CD4-positive, CD25-positive, alpha-beta regulatory T cell (primary cell): ENCODE results near the gene CDK18. TPM values are rescaled to one million over a fixed set of nuclear protein-coding genes. Genes with fewer than 3 reads are reported as not detected.

ENCODE experiments used
- ATAC-seq, 2 donors: fragments of 150-1000 bp; cut with Tn5 transposase; one replicate each; pipeline ENCODE4 v1.10.0; 2021; ENCODE audit warnings: low read depth in 2 of 2, moderate number of reproducible peaks in 2 of 2, moderate library complexity in 1 of 2
- DNase-seq, 3 donors: peaks; one replicate each; pipeline versions ENCODE4 v3.0.0 to v3.0.0-alpha.2; 2012 to 2022; ENCODE audit warnings: mixed read lengths in 1 of 3
- H3K27ac ChIP-seq: one replicate; pipeline ENCODE4 v1.7.0; 2013; ENCODE audit warnings: mild to moderate bottlenecking, low read length; ENCODE audit not compliant: insufficient read depth, poor library complexity, severe bottlenecking
- H3K27me3 ChIP-seq: one replicate; pipeline ENCODE4 v1.7.0; 2013; ENCODE audit warnings: low read length; ENCODE audit not compliant: control insufficient read depth, insufficient read depth
- H3K36me3 ChIP-seq: one replicate; pipeline ENCODE4 v1.7.0; 2013; ENCODE audit warnings: mild to moderate bottlenecking, low read length, moderate library complexity; ENCODE audit not compliant: control insufficient read depth, insufficient read depth
- H3K4me1 ChIP-seq: 2 replicates; pipeline ENCODE4 v1.7.0; 2013; ENCODE audit warnings: mild to moderate bottlenecking, low read length; ENCODE audit not compliant: insufficient read depth, control insufficient read depth, poor library complexity, severe bottlenecking
- H3K4me3 ChIP-seq: one replicate; pipeline ENCODE4 v1.7.0; 2013; ENCODE audit warnings: low read depth, mild to moderate bottlenecking, low read length, moderate library complexity
- H3K9me3 ChIP-seq, 2 experiments: 1 replicate in 1 of 2; 2 replicates in 1 of 2; pipeline ENCODE4 v1.7.0; 2013; ENCODE audit warnings: low read length in 2 of 2, mild to moderate bottlenecking in 1 of 2, moderate library complexity in 1 of 2; ENCODE audit not compliant: control insufficient read depth in 2 of 2
- H3K27ac Mint-ChIP-seq, 3 donors: one replicate each; pipeline ENCODE4 v1.8.0; 2020 to 2022; ENCODE audit warnings: mild to moderate bottlenecking in 3 of 3, mixed read lengths in 3 of 3, moderate library complexity in 2 of 3
- H3K27me3 Mint-ChIP-seq: one replicate; pipeline ENCODE4 v1.8.0; 2022; ENCODE audit warnings: mild to moderate bottlenecking, mixed read lengths
- H3K36me3 Mint-ChIP-seq: one replicate; pipeline ENCODE4 v1.8.0; 2020; ENCODE audit warnings: mixed read lengths
- H3K4me1 Mint-ChIP-seq, 4 donors: one replicate each; pipeline ENCODE4 v1.8.0; 2020 to 2022; ENCODE audit warnings: mixed read lengths in 4 of 4, mild to moderate bottlenecking in 1 of 4
- H3K4me3 Mint-ChIP-seq, 4 donors: one replicate each; pipeline ENCODE4 v1.8.0; 2020 to 2022; ENCODE audit warnings: mild to moderate bottlenecking in 4 of 4, mixed read lengths in 4 of 4, moderate library complexity in 3 of 4
- H3K9me3 Mint-ChIP-seq, 7 donors: one replicate each; pipeline ENCODE4 v1.8.0; 2020 to 2022; ENCODE audit warnings: mixed read lengths in 7 of 7, mild to moderate bottlenecking in 3 of 7, moderate library complexity in 2 of 7
- polyA plus RNA-seq, 4 donors: library from polyadenylated mRNA; unstranded; fragments of 300-500 nt; fragmentation: Illumina TruSeq; gene quantifications; one replicate each; pipeline ENCODE4 v1.2.3, GENCODE V29; 2021
- total RNA-seq: library from RNA; stranded (reverse); gene quantifications from one replicate; pipeline ENCODE4 v1.2.3, GENCODE V29; 2022

CDK18 gene
- total and polyA plus RNA-seq, 5 donors from 2014 or later = 0.49 TPM; not detected in 4

- peaks cover 56% of the 10 kb centered on the region for H3K27me3 Mint-ChIP-seq
- ATAC-seq = no peak
- H3K4me3 ChIP-seq = no peak overlapping the region
- no peaks in the 10 kb centered on the region for H3K9me3 Mint-ChIP-seq
- no peaks in the 10 kb centered on the region for H3K36me3 ChIP-seq
- peaks cover 10% of the 10 kb centered on the region for H3K4me1 ChIP-seq
- H3K27me3 ChIP-seq = no peaks in the 10 kb centered on the region
- no peak overlapping the region for H3K4me3 Mint-ChIP-seq
- H3K9me3 ChIP-seq = no peaks in the 10 kb centered on the region
- H3K27ac ChIP-seq = no peak overlapping the region
- H3K4me1 Mint-ChIP-seq = peaks cover 0 to 17% (median 5%) of the 10 kb centered on the region in 4 donors
- H3K36me3 Mint-ChIP-seq = no peaks in the 10 kb centered on the region
- no peak for DNase-seq
- peak overlapping the region in 1 of 3 donors; percentile 70 for H3K27ac Mint-ChIP-seq
Observed at GRCh38 chr1:205508227-205508714, 3.8 kb downstream of the CDK18 start.

GRCh38 chr1:205510308-205510950, 6.0 kb downstream of the CDK18 start:
- Mint-ChIP-seq H3K9me3 (no peaks in the 10 kb centered on the region), H3K27me3 (peaks cover 45% of the 10 kb centered on the region), H3K36me3 (no peaks in the 10 kb centered on the region), H3K4me3 (no peak overlapping the region), H3K4me1 (peaks cover 0 to 4% (median 1%) of the 10 kb centered on the region in 4 donors), H3K27ac (no peak overlapping the region)
- Histone ChIP-seq H3K27me3 (no peaks in the 10 kb centered on the region), H3K4me3 (no peak overlapping the region), H3K4me1 (peaks cover under 1% of the 10 kb centered on the region), H3K36me3 (no peaks in the 10 kb centered on the region), H3K9me3 (no peaks in the 10 kb centered on the region), H3K27ac (no peak overlapping the region)
- no peak for DNase-seq
- ATAC-seq = no peak

GRCh38 chr1:205510951-205511330, 6.5 kb downstream of the CDK18 start:
- H3K9me3 ChIP-seq = no peaks in the 10 kb centered on the region
- Mint-ChIP-seq H3K4me1 (peaks cover 0 to 4% (median 0%) of the 10 kb centered on the region in 4 donors), H3K36me3 (no peaks in the 10 kb centered on the region), H3K27ac (peak overlapping the region in 1 of 3 donors; percentile 23), H3K27me3 (peaks cover 40% of the 10 kb centered on the region), H3K9me3 (no peaks in the 10 kb centered on the region), H3K4me3 (no peak overlapping the region)
- H3K36me3 ChIP-seq = no peaks in the 10 kb centered on the region
- ATAC-seq (no peak), DNase-seq (no peak)
- H3K4me3 ChIP-seq = no peak overlapping the region
- H3K27me3 ChIP-seq = no peaks in the 10 kb centered on the region
- H3K4me1 ChIP-seq = no peaks in the 10 kb centered on the region
- H3K27ac ChIP-seq = no peak overlapping the region

- H3K4me1 ChIP-seq = no peaks in the 10 kb centered on the region
- no peaks in the 10 kb centered on the region for H3K9me3 Mint-ChIP-seq
- ATAC-seq (no peak), DNase-seq (no peak)
- no peaks in the 10 kb centered on the region for H3K9me3 ChIP-seq
- H3K27me3 Mint-ChIP-seq = peaks cover 32% of the 10 kb centered on the region
- H3K27me3 ChIP-seq = no peaks in the 10 kb centered on the region
- no peaks in the 10 kb centered on the region for H3K36me3 Mint-ChIP-seq
- no peaks in the 10 kb centered on the region for H3K4me1 Mint-ChIP-seq
- H3K27ac ChIP-seq = no peak overlapping the region
- peak overlapping the region in 1 of 3 donors; percentile 58 for H3K27ac Mint-ChIP-seq
- H3K36me3 ChIP-seq = no peaks in the 10 kb centered on the region
- no peak overlapping the region for H3K4me3 ChIP-seq
- H3K4me3 Mint-ChIP-seq = no peak overlapping the region
Observed at GRCh38 chr1:205512059-205513045, 7.9 kb downstream of the CDK18 start.

GRCh38 chr1:205513774-205514173, 9.3 kb downstream of the CDK18 start:
- H3K9me3 Mint-ChIP-seq = no peaks in the 10 kb centered on the region
- Histone ChIP-seq H3K36me3 (no peaks in the 10 kb centered on the region), H3K27me3 (no peaks in the 10 kb centered on the region), H3K4me3 (no peak overlapping the region), H3K4me1 (no peaks in the 10 kb centered on the region), H3K27ac (no peak overlapping the region), H3K9me3 (no peaks in the 10 kb centered on the region)
- DNase-seq = no peak
- no peak overlapping the region for H3K4me3 Mint-ChIP-seq
- no peaks in the 10 kb centered on the region for H3K4me1 Mint-ChIP-seq
- peaks cover 22% of the 10 kb centered on the region for H3K27me3 Mint-ChIP-seq
- no peak for ATAC-seq
- no peak overlapping the region for H3K27ac Mint-ChIP-seq
- H3K36me3 Mint-ChIP-seq = no peaks in the 10 kb centered on the region

- Mint-ChIP-seq H3K36me3 (no peaks in the 10 kb centered on the region), H3K4me3 (no peak overlapping the region), H3K9me3 (no peaks in the 10 kb centered on the region), H3K27ac (no peak overlapping the region), H3K27me3 (peaks cover 15% of the 10 kb centered on the region), H3K4me1 (no peaks in the 10 kb centered on the region)
- no peak overlapping the region for H3K27ac ChIP-seq
- H3K4me3 ChIP-seq = no peak overlapping the region
- no peaks in the 10 kb centered on the region for H3K9me3 ChIP-seq
- no peaks in the 10 kb centered on the region for H3K36me3 ChIP-seq
- H3K4me1 ChIP-seq = no peaks in the 10 kb centered on the region
- DNase-seq = no peak
- no peaks in the 10 kb centered on the region for H3K27me3 ChIP-seq
- ATAC-seq = no peak
Observed at GRCh38 chr1:205514211-205515142, 10.0 kb downstream of the CDK18 start.

- Mint-ChIP-seq H3K27me3 (peaks cover 21% of the 10 kb centered on the region), H3K36me3 (no peaks in the 10 kb centered on the region), H3K4me1 (no peaks in the 10 kb centered on the region), H3K27ac (no peak overlapping the region), H3K9me3 (no peaks in the 10 kb centered on the region), H3K4me3 (no peak overlapping the region)
- DNase-seq (no peak), ATAC-seq (no peak)
- H3K27me3 ChIP-seq = no peaks in the 10 kb centered on the region
- H3K4me1 ChIP-seq = no peaks in the 10 kb centered on the region
- H3K36me3 ChIP-seq = no peaks in the 10 kb centered on the region
- no peak overlapping the region for H3K4me3 ChIP-seq
- no peak overlapping the region for H3K27ac ChIP-seq
- no peaks in the 10 kb centered on the region for H3K9me3 ChIP-seq
Observed at GRCh38 chr1:205515781-205516253, 11.3 kb downstream of the CDK18 start.
